HCT116 (cell line): ENCODE measurements around the gene DENND1A. TPM values are rescaled to one million over a fixed set of nuclear protein-coding genes. Genes with fewer than 3 reads are reported as not detected.

Experiments
- ATAC-seq: fragments of 200-7000 bp; cut with Tn5 transposase; 2 replicates; pipeline ENCODE4 v1.9.1; 2020; ENCODE audit warnings: mild to moderate bottlenecking, moderate library complexity
- BruUV-seq: library from RNA; stranded (reverse); fragments of 400-500 nt; replicated peaks from 2 replicates; lab custom pipeline; 2021; lab: Mats Ljungman, UMichigan
- CTCF ChIA-PET: fragments of 300-600 bp; sonication (Branson Sonifier 250); formaldehyde crosslinking; loops from one replicate; lab custom pipeline; 2021; ENCODE audit warnings: antibody characterized with exemption; lab: Charles Lee
- POLR2A ChIA-PET: fragments of 300-600, 350-600 bp; sonication (Branson Sonifier 250); formaldehyde crosslinking; loops from one replicate; lab custom pipeline; 2021; ENCODE audit warnings: antibody characterized with exemption; lab: Charles Lee
- RAD21 ChIA-PET, 2 experiments: fragments of 300-600 bp; sonication (Branson Sonifier 250); formaldehyde crosslinking; loops; one replicate each; lab custom pipeline; 2023; ENCODE audit warnings: low total read pairs in 2 of 2; ENCODE audit not compliant: uncharacterized antibody in 2 of 2, unreplicated experiment in 2 of 2, low non-redundant PET in 1 of 2; lab: Charles Lee
- DNase-seq: peaks from one replicate; pipeline ENCODE4 v3.0.0-alpha.2; 2010; ENCODE audit warnings: low read depth, low spot score
- H2AFZ ChIP-seq: fragments of 200-600 bp; shearing (Covaris generic), sonication (generic); 2 replicates; pipeline ENCODE4 v1.6.1; 2017; ENCODE audit warnings: low read depth, mixed run types, mixed read lengths, antibody characterized with exemption, low read length; ENCODE audit not compliant: poor library complexity, severe bottlenecking
- H3K27ac ChIP-seq: 2 replicates; pipeline ENCODE4 v1.5.1; 2012; ENCODE audit warnings: low read depth, low read length
- H3K27me3 ChIP-seq: fragments of 200-600 bp; sonication (generic); 2 replicates; pipeline ENCODE4 v1.6.1; 2016; ENCODE audit warnings: mixed run types, low read length, mixed read lengths; ENCODE audit not compliant: insufficient read depth
- H3K36me3 ChIP-seq, 2 experiments: fragments of 200-500 bp in 1 of 2; fragments of 200-600 bp in 1 of 2; sonication (Bioruptor generic) in 1 of 2; sonication (generic) in 1 of 2; 2 replicates each; pipeline versions ENCODE4 v1.5.1 to v1.6.1; 2014 to 2016; ENCODE audit warnings: low read length in 2 of 2, inconsistent platforms in 1 of 2, mixed read lengths in 1 of 2, mixed run types in 1 of 2; ENCODE audit not compliant: insufficient read depth in 2 of 2, control insufficient read depth in 1 of 2
- H3K4me1 ChIP-seq, 2 experiments: fragments of 200-600 bp in 1 of 2; sonication (generic) in 1 of 2; 2 replicates each; pipeline versions ENCODE4 v1.5.1 to v1.6.1; 2012 to 2017; ENCODE audit warnings: low read length in 2 of 2, inconsistent platforms in 1 of 2, mild to moderate bottlenecking in 1 of 2, mixed read lengths in 1 of 2, mixed run types in 1 of 2, moderate library complexity in 1 of 2; ENCODE audit not compliant: insufficient read depth in 2 of 2, control insufficient read depth in 1 of 2
- H3K4me2 ChIP-seq: fragments of 200-600 bp; sonication (generic); 2 replicates; pipeline ENCODE4 v1.6.1; 2017; ENCODE audit warnings: mixed run types, low read length, mixed read lengths
- H3K4me3 ChIP-seq, 2 experiments: fragments of 200-600 bp in 1 of 2; sonication (generic) in 1 of 2; replicated peaks in 1 of 2; 2 replicates each; pipeline ENCODE4 v1.5.1; 2011 to 2016; ENCODE audit warnings: low read length in 2 of 2, control low read depth in 1 of 2, low read depth in 1 of 2, mild to moderate bottlenecking in 1 of 2, mixed read lengths in 1 of 2, mixed run types in 1 of 2
- H3K79me2 ChIP-seq: fragments of 200-600 bp; sonication (generic); 2 replicates; pipeline ENCODE4 v1.6.1; 2017; ENCODE audit warnings: mild to moderate bottlenecking, mixed run types, low read length, moderate library complexity, mixed read lengths; ENCODE audit not compliant: insufficient read depth
- H3K9ac ChIP-seq: fragments of 200-600 bp; sonication (generic); 2 replicates; pipeline ENCODE4 v1.6.1; 2016; ENCODE audit warnings: low read length, mixed read lengths
- H3K9me2 ChIP-seq: fragments of 200-600 bp; sonication (generic), shearing (Covaris generic); 2 replicates; pipeline ENCODE4 v1.6.1; 2017; ENCODE audit warnings: mixed run types, mild to moderate bottlenecking, moderate library complexity; ENCODE audit not compliant: insufficient read depth
- H3K9me3 ChIP-seq, 2 experiments: fragments of 200-500 bp in 1 of 2; fragments of 200-600 bp in 1 of 2; sonication (Bioruptor generic) in 1 of 2; sonication (generic) in 1 of 2; 2 replicates each; pipeline ENCODE4 v1.6.1; 2014 to 2017; ENCODE audit warnings: low read length in 2 of 2, mixed read lengths in 2 of 2, inconsistent platforms in 1 of 2, low read depth in 1 of 2, mild to moderate bottlenecking in 1 of 2, mixed run types in 1 of 2, moderate library complexity in 1 of 2; ENCODE audit not compliant: control insufficient read depth in 1 of 2, insufficient read depth in 1 of 2
- H4K20me1 ChIP-seq: fragments of 200-600 bp; sonication (generic), shearing (Covaris generic); 2 replicates; pipeline ENCODE4 v1.6.1; 2017; ENCODE audit warnings: mixed run types, mild to moderate bottlenecking, moderate library complexity; ENCODE audit not compliant: insufficient read depth
- CBX3 ChIP-seq: IDR thresholded peaks from 2 replicates; pipeline ENCODE4 v1.6.1; 2012; ENCODE audit warnings: low read depth
- EGR1 ChIP-seq: IDR thresholded peaks from 2 replicates; pipeline ENCODE4 v1.6.1; 2012; ENCODE audit warnings: low read depth
- EZH2phosphoT487 ChIP-seq: fragments of 200-600 bp; IDR thresholded peaks from 2 replicates; pipeline ENCODE4 v1.6.1; 2018; ENCODE audit warnings: antibody characterized with exemption, borderline replicate concordance
- JUND ChIP-seq: IDR thresholded peaks from 2 replicates; pipeline ENCODE4 v1.6.1; 2012
- RAD21 ChIP-seq: IDR thresholded peaks from 2 replicates; pipeline ENCODE4 v1.6.1; 2012; ENCODE audit warnings: low read depth, mild to moderate bottlenecking
- SP1 ChIP-seq: IDR thresholded peaks from 2 replicates; pipeline ENCODE4 v1.6.1; 2012; ENCODE audit warnings: low read depth
- TCF7L2 ChIP-seq: IDR thresholded peaks from 2 replicates; pipeline ENCODE4 v1.7.0; 2011; ENCODE audit warnings: borderline replicate concordance, inconsistent platforms; ENCODE audit not compliant: insufficient read depth, insufficient read length; ENCODE audit errors: extremely low read depth
- ZNF274 ChIP-seq: fragments of 200-500 bp; sonication (Bioruptor generic); IDR thresholded peaks from 2 replicates; pipeline ENCODE4 v1.6.1; 2014; ENCODE audit warnings: mild to moderate bottlenecking, low read depth, low read length, inconsistent platforms
- intact Hi-C: fragments of 100-400 bp; cut with micrococcal nuclease; formaldehyde crosslinking; loops from 2 replicates; pipeline ENCODE4 v1.10.0; 2022
- total RNA-seq: library from RNA; stranded (reverse); gene quantifications from one replicate; pipeline ENCODE4 v1.2.1, GENCODE V29; 2021; ENCODE audit not compliant: unreplicated experiment
- TF ChIP-seq, protein P1 (sequence below), 3 experiments: fragments of 200-600 bp in 1 of 3; sonication (generic) in 1 of 3; IDR thresholded peaks in 2 of 3; conservative IDR thresholded peaks in 1 of 3; 2 replicates each; pipeline ENCODE4 v1.5.1; 2012 to 2017; ENCODE audit warnings: low read depth in 2 of 3, low read length in 2 of 3, antibody characterized with exemption in 1 of 3, borderline replicate concordance in 1 of 3, control low read depth in 1 of 3, mild to moderate bottlenecking in 1 of 3, mixed read lengths in 1 of 3, mixed run types in 1 of 3, moderate library complexity in 1 of 3; ENCODE audit not compliant: insufficient read depth in 1 of 3

Gene DENND1A
- total RNA-seq, 1 experiment from 2014 or later: 33.0 TPM

DNA sequence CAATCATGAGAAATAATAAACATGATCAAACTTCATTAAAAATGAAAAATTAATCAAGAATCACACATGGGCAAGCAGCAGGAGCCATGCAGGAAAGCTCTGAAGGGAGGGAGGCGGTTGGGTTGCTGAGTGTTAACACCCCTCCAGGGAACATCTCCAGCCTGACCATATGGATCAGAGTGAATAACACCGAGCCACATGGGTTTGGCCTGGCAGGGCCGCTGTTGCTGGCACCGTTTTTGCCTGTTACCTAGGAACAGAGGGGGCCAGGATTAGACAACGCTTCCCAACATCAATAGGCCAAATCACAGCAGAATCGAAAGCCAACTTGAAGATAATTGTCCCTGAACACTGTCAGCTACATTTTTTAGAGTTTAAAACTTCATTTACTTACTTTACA is 160.2 kb downstream of the DENND1A start:
- no peaks in the 10 kb centered on the region for H3K9me2 ChIP-seq
- BruUV-seq: no TSS peak
- CTCF ChIA-PET: no interaction called here
- DNase-seq (no peak), ATAC-seq (no peak)
- H3K36me3 ChIP-seq: no peaks in the 10 kb centered on the region
- RAD21 ChIA-PET: no interaction called here
- TF ChIP-seq EGR1: no peak
- no peak for TF ChIP-seq JUND
- no peak for TF ChIP-seq CBX3
- TF ChIP-seq ZNF274: no peak
- no peak for TF ChIP-seq SP1
- TF ChIP-seq RAD21: no peak
- TF ChIP-seq, protein P1, sequence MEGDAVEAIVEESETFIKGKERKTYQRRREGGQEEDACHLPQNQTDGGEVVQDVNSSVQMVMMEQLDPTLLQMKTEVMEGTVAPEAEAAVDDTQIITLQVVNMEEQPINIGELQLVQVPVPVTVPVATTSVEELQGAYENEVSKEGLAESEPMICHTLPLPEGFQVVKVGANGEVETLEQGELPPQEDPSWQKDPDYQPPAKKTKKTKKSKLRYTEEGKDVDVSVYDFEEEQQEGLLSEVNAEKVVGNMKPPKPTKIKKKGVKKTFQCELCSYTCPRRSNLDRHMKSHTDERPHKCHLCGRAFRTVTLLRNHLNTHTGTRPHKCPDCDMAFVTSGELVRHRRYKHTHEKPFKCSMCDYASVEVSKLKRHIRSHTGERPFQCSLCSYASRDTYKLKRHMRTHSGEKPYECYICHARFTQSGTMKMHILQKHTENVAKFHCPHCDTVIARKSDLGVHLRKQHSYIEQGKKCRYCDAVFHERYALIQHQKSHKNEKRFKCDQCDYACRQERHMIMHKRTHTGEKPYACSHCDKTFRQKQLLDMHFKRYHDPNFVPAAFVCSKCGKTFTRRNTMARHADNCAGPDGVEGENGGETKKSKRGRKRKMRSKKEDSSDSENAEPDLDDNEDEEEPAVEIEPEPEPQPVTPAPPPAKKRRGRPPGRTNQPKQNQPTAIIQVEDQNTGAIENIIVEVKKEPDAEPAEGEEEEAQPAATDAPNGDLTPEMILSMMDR (IDR thresholded peaks at IDR 0.05 in 2 of 3, conservative IDR thresholded peaks at IDR 0.05 in 1 of 3; ENCODE audit: borderline replicate concordance in 1 of 3, insufficient read depth in 1 of 3, low read depth in 2 of 3, low read length in 2 of 3): no peak
- no peak for TF ChIP-seq TCF7L2
- no peak for TF ChIP-seq EZH2phosphoT487
- no peaks in the 10 kb centered on the region for H4K20me1 ChIP-seq
- H3K27me3 ChIP-seq: no peaks in the 10 kb centered on the region
- H3K9me3 ChIP-seq: no peaks in the 10 kb centered on the region
- intact Hi-C loops: no loop called here
- POLR2A ChIA-PET: no interaction called here
- no peak overlapping the region for H3K27ac ChIP-seq
- no peak overlapping the region for H3K4me2 ChIP-seq
- no peaks in the 10 kb centered on the region for H3K79me2 ChIP-seq
- no peak overlapping the region for H3K9ac ChIP-seq
- no peak overlapping the region for H2AFZ ChIP-seq
- H3K4me1 ChIP-seq: no peaks in the 10 kb centered on the region
- H3K4me3 ChIP-seq: no peak overlapping the region
